ENCODE data around the gene C3orf70.
"Not testable (repeated sequence)": the region's sequence is repeated elsewhere in the genome, so short reads cannot be mapped to it uniquely, and the experiment has no call there.

Gene C3orf70

DNA sequence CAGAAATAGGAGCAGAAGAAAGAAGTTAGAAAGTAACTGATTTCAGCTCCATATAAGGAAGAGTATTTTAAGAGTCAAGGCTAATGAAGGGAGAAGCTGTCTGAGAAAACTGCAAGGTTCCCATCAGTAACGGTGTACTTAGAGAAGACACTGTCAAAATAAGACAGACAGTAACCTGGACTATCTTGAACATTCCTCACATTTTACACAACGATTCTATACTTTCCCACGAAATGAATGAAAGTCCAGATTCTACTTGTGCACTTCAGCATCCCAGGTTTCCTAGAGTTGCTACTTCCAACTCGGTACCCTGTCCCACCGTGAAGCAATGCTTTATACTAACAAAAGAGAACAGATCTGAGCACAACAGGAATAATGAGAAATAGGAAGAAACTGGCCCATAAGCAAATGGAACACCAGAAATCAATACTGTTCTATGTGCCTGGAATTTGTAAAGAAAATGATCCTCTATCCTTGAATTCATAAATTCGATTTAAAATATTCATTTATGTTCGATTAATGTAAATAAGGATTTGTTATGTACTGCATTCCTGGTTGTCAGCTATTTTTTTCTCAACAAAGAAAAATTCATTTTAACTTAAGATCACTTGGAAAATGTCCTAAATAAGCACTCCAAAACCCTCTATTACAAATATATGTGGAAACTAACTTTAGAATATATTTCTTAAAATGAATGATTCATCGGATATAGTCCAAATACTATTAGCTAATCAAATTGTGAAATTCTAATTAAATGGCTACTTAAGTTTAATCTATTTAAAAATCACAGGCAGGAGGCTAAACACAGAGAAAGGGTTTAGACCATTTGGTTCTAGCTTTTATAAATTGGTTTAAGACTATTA, 1.5 kb downstream of the C3orf70 start:
- no peak for DNase-seq

DNA sequence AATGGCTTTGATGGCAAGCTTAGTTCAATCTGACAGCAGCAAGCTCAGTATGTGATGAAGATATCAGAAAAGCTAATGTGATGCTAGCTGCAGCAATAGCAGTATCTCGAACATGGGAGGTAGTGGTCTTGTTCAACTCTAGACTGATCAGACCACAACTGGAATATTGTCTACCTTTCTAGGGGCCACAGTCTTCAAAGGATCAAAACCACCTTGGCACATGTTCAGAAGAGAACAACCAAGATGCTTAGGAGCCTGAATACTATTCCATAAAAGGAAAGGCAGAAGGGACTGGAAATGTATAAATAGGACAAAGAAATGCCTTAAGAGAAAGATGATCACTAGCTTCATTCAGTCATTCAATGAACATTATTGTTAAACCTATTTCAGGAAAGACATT, 2.3 kb downstream of the C3orf70 start:
- DNase-seq = no peak

DNA sequence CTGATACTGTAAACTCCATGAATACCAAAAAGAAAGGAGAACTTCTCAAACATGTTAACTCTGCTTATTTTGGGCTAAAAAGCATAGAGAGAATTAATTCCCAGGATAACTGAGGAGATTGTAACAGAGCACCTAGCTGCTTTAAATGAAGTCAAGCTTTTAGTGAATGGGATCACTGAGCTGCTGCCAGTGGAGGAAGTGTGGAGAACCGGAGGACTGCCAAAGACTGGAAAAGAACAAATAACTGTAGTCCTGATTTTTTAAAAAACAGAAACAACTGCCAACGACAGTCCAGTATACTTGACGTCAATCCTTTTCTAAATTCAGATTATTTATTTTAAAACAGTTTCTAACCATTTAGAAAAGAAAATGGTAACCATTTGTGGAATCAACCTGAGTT, 3.3 kb downstream of the C3orf70 start:
- DNase-seq = no peak

DNA sequence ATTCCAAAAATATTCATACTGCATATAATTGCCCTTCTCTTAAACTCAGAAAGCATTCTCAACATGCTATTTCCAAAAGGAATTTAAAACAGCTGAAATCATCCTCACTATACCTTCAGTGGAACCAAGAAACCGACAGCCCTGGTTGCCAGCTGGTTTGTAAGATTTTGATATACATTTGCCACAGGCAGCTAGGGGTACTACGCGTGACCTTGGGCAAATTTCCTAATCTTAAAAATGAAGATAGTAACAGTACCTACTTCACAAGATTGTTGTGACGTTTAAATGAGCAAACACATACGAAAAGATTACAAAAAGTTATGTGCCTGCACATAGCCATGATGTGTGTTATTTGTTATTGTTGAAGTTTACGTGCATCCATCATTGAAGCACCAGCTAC, 7.3 kb downstream of the C3orf70 start:
- DNase-seq = no peak

DNA sequence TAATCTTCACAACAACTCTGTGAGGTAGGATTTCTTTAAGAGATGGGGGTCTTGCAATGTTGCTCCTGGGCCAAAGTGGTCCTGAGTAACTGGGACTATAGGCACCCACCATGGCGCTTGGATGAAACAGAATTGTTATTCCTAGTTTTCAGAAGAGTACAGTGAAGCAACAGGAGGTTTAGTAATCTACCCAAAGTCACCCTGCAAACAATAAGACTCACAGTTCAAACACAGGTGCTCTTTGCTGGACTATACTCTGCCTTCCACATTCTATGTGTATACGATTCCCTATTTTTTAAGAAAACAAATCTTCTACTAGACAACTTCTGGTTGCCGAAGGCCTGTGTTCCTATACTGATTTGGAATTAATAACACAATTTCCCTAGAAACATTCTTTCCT, 8.1 kb downstream of the C3orf70 start:
- DNase-seq = no peak

DNA sequence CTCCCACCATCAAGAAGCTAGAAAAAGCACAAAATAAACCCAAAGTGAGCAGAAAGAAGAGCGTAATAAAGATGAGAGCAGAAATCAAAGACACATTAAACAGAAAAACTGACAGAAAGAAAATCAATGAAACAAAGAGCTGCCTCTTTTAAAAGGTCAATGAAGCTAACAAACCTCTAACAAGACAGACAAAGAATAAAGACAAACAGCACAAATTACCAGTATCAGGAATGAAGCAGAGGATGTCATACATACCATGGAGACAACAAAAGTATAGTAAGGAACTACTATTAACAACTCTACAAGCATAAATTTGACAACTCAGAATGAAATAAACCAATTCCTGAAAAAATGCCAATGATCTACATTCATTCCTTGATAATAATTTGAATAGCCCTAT, 15.0 kb downstream of the C3orf70 start:
- DNase-seq = no peak

DNA sequence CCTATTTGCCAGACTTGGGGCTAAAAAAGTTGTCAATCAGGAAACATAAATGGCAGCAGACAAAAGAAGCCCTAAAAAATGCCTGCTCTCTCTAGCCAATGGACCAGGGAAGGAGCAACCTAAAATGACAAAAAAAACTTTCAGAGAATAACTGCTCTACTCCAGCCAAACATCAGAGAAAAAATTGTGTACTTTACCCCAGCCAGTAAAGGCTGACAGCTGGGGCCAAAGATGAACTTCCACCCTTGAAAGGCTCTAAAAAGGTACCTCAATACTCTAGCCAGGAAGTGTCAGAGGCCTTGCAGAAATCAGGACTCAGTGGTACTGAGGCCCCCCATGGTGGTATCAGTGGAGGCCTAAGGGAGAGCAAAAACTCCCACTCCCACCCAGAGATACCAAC, 18.4 kb downstream of the C3orf70 start:
- DNase-seq = no peak

DNA sequence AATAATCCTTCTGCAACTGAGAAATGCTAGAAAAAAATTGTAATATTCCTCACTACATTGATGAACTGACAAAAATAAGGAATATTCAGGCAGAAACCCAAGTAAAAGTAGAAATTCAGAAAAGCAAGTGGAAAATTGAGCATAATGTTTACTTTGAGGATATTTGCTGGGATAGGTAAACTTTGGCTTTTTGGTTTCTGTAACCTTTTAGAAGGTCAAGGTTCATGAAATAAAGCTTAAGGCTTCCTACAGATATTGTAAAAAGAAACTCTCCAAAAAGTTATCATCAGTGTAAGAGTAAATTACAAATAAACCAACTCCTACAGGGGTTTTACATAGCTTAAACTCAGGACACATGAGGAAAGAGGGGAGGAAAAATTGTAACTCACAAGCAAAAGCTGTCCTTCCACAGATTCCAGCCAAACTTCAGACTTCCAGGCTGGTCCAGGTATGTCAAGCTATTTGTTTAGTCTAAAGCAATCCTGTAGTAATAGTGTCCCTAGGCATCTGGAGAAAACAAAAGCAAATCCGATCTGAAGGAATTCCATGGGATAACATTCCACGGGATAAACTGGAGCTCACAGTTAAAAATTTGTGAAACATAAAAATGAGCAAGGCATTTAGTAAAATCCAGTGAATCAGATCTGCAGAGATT, 21.1 kb downstream of the C3orf70 start:
- DNase-seq = no peak

DNA sequence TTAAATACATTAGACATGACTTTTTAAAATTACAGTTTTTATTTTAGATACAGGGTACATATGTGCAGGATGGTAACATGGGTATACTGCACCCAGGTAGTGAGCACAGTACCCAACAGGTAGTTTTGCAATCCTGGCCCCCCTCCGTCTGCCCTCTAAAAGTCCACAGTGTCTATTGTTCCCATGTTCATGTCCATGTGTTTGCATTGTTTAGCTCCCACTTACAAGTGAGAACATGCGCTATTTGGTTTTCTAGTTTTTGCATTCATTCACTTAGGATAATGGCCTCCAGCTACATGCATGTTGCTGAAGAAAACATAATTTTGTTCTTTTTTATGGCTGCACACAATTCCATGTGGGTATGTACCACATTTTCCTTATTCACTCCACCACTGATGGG, 23.8 kb downstream of the C3orf70 start:
- DNase-seq = no peak

DNA sequence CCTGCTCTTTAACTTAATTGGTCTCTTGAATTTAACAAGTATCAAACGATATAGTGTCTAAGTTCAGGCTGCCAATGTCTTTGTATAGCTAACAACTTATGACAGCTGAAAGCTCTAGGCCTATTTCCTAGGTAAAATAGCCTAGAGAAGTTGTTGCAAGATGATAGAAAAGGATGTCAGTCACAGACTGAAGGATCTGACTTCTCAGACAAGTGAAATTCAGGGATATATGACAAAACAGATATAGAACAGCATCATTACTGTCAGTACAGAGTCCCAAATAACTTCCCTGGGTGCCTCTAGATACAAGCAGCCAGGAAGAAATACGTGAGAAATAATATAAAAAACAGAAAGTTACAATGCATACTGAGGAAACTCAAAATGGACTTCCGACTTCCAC, 26.7 kb downstream of the C3orf70 start:
- no peak for DNase-seq

DNA sequence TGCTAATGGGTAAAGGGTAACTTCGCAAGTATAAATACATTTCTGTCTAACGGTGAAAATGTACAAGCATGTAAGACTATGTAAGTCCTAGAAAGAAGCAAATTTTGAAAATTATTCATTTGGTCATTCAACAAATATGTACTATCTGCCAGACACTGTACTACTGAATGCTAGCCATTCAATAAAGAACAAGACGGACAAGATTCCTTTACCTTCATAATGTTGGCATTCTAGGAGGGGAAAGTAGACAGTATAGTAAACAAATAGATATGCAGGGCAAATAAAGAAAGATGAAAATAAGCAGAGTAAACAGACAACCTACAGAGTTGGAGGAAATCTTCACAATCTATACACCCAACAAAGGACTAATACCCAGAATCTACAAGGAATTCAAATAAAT, 32.7 kb downstream of the C3orf70 start:
- no peak for DNase-seq

DNA sequence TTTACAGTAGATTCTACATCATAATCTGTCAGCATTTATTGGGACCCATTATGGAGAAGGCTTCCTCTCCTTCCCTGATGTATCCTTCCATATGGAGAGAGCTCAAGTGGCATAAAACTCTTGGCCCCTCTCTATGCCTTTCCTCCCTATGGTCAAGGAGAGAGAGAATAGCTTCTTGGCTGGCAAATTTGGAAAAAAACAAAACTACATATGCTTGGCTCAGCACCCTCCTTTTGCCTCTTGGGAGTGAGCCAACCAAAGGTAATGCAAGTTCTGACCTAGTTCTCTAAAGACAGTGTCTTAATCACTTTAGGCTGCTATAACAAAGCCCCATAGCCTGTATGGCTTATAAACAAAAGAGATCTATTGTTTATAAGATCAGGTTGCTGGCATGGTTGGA, 37.5 kb downstream of the C3orf70 start:
- no peak for DNase-seq

DNA sequence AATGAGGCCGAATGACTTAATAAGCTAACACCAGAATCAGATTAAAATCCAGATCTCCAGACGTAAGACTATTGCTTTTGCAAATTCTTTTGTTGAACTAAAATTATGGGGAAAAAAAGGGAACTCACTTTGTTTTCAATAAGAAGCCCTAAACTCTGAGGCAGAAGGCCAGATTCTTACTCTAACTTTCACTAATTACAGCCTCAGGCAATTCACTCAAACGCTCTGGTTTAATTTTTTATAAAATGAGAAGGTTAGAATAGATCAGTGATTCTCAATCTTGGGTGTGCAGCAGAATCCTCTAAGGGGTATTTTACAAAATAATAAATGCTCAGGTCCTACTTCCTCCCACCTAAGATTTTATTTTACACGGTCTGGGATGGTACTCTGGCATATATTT, 38.1 kb downstream of the C3orf70 start:
- DNase-seq = no peak

DNA sequence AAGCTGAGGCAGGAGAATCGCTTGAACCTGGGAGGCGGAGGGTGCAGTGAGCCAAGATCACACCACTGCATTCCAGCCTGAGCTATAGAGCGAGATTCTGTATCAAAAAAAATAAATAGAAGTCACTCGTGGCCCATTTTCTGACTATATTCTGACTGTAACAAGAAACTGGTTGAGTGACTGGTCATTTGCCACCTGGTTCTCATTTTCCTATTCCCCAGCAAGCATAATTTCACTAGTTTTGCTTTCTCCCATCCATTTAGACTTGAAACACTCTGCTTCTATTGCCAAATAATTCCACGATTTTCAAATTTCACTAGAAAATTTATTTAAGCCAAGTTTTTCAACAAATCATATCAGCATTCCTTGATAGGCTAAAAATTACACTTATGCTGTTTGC, 40.7 kb downstream of the C3orf70 start:
- no peak for DNase-seq

DNA sequence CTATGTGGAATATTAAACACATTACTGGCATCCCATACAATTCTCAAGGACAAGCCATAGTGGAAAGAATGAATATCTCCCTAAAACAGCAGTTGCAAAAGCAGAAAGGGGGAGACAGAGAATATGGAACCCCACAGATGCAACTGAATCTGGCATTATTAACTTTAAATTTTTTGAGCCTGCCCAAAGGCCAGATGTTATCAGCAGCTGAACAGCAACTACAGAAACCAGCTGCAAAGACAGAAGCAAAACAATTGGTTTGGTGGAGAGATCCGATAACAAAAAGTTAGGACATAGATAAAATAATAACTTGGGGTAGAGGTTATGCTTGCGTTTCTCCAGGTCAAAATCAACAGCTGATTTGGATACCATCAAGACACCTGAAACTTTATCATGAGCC, 43.8 kb downstream of the C3orf70 start:
- not testable (repeated sequence) for DNase-seq

DNA sequence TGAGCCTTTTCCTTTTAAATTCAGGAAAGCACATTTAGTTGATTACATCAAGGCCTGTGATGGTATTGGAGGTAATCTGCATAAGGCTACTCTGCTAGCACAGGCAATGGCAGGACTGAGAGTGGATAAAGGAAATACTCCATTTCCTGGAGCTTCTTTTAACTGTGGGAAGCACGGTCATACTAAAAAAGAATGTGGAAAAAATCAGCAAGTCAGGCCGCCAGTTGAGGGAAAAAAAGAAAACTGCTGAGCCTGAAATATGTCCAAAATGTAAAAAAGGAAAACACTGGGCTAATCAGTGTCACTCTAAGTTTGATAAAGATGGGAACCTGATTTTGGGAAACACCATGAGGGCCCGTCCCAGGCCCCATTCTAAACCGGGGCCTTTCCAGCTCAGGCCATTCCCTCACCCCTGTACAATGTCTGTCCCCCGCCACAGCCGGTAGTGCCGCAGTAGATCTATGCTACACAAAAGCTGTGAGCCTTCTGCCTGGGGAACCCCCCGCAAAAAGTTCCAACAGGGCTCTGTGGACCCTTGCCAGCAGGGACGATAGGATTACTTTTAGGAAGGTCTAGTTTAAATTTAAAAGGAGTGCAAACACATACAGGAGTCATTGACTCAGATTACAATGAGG, 46.5 kb downstream of the C3orf70 start:
- not testable (repeated sequence) for DNase-seq

DNA sequence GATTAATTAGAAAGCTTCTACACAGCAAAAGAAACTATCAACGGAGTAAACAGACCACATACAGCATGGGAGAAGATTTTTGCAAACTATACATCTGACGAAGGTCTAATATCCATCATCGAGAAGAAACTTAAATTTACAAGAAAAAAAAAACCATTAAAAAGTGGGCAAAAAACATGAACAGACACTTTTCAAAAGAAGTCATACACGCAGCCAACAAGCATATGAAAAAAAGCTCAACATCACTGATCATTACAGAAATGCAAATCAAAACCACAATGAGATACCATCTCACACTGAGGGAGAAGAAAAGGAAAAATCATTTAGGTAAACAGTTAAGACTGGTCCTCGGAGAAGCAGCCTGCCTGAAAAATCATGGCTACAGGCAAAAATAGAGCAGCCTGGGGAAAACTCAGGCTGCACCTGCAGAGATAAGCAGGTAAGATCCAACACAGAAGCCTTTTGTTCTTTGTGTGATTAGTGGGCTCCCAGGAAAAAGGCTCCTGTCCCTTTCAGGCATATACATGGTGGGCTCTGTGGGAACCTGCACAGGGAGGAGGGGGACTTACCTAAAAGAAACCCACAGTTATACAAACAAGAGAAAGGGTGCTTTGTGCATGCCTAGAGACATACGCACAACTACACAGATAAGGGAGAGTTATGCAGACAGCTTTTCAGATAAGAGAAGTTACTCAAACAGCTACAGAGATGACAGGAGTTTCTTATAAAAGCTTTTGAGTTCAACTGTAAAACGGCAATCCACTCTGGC, 49.3 kb downstream of the C3orf70 start:
- DNase-seq = peak; percentile 58

DNA sequence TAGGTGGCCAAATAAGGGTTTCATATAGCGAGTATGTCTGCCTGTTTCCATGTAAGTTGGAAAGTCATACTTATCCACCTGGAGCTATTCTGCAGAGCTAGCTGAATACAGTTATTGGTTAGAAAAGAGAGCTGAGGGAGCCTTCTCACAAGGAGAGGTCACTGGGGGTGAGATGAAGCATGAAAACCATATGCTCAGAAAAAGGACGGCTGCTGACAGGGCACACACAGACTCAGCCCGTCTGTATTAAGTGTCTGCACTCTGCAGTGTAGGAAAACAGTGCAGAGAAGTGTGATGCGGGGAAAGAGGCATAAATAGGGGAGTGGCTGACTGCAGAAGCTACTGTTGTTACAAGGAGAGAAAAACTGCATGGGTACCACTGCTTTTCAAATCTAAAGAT, 58.2 kb downstream of the C3orf70 start:
- DNase-seq = no peak

DNA sequence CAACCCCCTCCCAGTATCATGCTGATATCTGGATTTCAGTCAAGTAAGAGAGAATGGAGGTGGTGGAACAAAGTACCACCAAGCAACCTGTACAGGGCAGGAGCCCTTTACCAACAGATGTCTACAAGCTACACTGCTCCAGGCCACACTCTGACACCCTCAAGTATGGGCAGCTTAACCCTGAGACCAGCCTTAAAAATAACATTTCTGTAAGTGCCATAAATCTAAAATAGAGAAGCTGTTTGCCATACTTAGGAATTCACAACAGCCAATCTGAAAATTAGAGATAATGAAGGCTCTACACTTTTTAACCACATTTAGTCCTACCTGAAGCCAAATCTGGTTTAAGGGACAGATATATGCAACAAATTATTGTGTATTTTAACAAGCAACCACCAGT, 59.7 kb downstream of the C3orf70 start:
- no peak for DNase-seq

DNA sequence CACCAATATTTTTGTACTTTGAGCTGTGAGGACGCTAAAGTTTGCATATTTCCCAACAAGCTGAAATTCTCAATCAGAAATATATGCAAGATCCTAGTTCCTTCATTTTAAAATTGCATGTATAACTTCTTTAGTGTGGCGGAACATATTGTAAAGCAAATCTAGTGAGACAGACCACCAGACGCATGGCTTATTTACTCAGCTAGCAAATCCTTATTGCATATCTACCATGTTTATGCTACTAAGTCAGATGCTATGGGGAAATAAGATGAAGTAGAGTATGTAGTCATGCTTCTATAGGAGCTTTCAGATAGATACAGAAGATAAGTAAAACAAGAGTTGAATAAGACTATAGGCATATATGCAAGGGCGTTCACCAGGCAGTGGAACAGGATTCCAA, 62.0 kb downstream of the C3orf70 start:
- DNase-seq = no peak

DNA sequence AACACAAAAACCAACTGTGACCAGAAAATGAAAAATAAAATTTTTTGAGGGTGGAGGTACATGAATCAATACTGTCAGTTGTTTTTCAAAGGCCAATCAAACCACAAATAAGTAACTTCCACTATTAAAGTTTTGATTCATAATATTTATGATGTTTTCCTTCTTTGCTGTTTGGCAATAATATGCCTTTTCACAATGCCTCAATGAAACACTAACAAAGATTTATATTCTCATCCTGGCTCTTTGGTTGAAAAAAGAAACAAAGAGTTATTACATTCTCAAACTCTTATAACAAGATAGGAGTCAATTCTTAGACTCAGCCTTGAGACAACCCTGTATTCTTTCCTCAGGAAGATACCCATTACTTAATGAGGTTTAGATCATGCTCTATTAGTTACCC, 63.1 kb downstream of the C3orf70 start:
- no peak for DNase-seq

DNA sequence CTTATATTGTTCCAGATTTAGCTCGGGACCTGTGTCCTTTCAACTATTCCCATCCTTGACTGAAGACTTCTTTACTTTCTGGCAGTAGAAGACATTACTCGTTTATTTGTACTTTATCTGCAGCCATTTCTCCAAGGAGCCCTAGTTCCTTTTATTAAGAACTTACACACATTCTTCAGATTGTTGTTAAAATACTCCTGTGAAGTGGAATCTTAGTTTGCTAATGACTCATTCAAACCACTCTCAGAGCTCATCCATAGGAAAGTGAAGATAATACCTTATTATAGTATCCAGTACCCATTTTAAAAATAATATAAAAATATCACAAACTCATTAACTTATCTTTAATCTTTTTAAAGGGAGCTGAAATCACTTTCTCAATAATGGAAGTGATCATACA, 63.5 kb downstream of the C3orf70 start:
- peak; percentile 68 for DNase-seq

DNA sequence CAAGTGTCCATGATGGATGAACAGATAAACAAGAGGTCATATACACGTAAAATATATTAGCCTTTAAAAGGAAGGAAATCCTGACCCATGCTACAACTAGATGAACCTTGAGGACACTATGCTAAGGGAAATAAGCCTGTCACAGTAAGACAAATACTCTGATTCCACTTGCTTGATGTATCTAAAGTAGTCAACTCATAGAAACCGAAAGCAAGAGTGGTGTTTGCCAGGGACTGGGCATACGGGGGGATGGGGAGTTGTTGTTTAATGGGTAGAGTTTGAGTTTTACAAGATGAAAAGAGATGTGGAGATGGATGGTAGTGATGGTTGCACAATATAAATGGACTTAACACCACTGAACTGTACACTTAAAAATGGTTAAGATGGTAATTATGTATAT, 65.4 kb downstream of the C3orf70 start:
- DNase-seq = no peak
